ENCODE results near the gene GDNF.
A peak's percentile ranks its signal among the peaks of the same experiment; 100 is the strongest.
"Not testable (repeated sequence)": the region's sequence is repeated elsewhere in the genome, so short reads cannot be mapped to it uniquely, and the experiment has no call there.

The GDNF gene

DNA sequence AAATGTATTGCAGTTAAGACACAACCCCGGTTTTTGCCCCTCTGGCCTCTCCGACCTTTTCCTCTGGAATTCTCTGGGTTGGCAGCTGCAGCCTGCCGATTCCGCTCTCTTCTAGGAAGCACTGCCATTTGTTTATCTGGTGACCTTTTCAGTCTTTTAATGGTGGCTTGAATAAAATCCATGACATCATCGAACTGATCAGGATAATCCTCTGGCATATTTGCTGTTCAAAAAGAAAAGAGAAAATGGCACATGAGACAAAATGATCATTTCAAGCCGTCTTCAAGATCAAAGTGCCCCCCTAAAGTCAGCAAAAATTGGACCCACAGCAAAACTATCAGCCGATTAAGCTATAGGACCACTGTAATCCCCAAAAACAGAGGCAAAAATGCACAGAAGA is 23.9 kb downstream of the GDNF start:
- DNase-seq (ENCODE audit: low spot score): no peak

- no peak for DNase-seq (ENCODE audit: low spot score)
Observed at GRCh38 chr5:37814699-37815098, 25.1 kb downstream of the GDNF start.

DNA sequence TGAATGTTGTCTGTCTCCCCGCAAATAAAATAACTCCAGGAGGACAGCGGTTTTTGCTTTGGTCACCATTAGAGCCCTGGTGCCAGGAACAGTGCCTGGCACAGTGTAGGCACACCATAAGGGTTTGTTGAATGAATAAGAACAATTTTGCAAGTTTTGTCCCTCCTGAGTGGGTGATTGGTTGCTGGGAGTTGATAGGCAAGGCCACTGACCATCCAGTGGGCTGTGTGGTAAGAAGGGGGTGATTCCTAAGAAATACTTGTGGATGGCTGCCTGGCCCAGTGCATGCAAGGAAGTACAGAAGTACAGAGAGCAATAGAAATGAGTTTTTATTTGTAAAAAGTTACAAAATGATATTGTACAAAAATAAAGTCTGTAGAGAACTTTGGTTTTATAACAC is 27.5 kb downstream of the GDNF start:
- no peak for DNase-seq (ENCODE audit: low spot score)

DNA sequence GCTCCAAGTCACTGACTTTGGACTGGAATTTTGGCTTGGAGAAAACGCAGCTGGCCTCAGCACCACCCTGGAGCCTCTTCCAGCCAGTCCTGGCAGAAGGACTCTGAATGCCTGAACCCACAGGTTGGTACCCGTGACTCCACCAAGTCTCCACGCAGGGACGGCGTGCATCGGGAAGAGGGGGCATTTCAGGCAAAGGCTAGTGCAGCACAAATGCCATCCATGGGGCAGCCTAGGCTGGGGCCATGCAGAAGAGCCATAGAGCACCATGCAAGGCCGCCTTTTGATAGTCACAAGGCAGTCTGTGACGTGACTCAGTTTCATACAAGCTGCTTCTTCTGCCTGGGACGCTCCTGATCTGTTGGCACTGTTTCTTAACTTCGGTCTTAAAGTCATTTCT is 28.0 kb downstream of the GDNF start:
- DNase-seq (ENCODE audit: low spot score): no peak

GRCh38 chr5:37810311-37810710 is 29.5 kb downstream of the GDNF start:
- no peak for DNase-seq (ENCODE audit: low spot score)

DNA sequence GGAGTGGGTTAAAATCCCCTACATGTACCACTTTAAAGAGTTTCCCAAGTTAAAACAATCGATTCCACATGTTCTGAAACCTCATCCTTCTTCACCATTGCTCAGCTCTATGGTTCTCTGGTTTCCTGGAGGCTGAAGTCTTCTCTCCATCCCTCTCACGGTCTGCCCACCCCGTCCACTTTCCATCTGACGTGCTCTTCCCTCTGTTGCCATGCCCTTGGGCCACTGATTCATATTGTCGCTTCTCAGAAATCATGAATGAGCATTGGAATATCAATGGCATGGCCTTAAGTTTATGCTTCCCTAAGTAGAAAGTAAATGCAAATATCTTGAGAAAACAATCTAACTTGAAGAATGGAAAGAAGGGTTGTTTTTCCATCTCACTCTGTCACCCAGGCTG is 30.9 kb downstream of the GDNF start:
- DNase-seq (ENCODE audit: low spot score): no peak

GRCh38 chr5:37807621-37808301 is 32.1 kb downstream of the GDNF start:
- DNase-seq (ENCODE audit: low spot score): no peak

GRCh38 chr5:37807015-37807414 is 32.8 kb downstream of the GDNF start:
- no peak for DNase-seq (ENCODE audit: low spot score)

DNA sequence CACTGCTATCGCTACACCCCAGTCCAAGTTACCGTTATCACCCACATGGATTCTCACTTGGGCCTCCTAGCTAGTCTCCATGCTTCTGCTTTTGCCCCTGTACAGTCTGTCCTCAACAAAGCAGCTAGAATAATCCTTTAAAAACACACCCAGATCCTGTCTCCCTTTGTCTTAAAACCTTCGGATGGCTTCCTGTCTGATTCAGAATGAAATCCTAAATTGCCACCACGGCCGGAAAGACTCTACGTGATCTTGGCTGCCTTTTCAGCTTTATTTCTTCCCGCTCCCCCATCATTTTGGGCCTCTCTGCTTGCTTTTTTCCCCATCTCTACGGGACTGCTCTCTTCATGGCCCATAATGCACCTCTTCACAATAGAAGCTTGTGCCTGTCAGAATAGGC is 33.4 kb downstream of the GDNF start:
- DNase-seq (ENCODE audit: low spot score): no peak

- no peak for DNase-seq (ENCODE audit: low spot score)
Observed at GRCh38 chr5:37806016-37806415, 33.8 kb downstream of the GDNF start.

DNA sequence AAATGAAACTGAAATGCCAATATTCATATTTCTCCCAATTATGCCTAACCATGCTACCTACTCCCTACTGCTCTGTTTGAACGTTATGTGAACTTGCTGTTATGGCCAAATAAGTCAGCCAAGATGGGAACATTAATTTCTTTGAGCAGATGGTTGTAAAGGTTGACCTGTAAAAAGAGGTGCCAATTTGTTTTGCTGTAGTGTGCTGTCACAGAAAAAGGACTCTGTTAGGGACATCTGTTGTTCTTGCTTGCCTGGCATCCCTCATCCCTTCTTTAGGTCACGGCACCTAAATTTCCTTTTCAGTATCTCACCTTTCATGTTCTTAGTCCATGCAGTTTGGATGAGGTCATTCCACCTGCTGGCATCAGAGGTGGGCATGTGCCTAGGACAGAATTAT is 35.4 kb downstream of the GDNF start:
- DNase-seq (ENCODE audit: low spot score): no peak

GRCh38 chr5:37803487-37803886 is 36.4 kb downstream of the GDNF start:
- DNase-seq (ENCODE audit: low spot score): no peak

GRCh38 chr5:37801521-37801920 is 38.3 kb downstream of the GDNF start:
- DNase-seq (ENCODE audit: low spot score): no peak

DNA sequence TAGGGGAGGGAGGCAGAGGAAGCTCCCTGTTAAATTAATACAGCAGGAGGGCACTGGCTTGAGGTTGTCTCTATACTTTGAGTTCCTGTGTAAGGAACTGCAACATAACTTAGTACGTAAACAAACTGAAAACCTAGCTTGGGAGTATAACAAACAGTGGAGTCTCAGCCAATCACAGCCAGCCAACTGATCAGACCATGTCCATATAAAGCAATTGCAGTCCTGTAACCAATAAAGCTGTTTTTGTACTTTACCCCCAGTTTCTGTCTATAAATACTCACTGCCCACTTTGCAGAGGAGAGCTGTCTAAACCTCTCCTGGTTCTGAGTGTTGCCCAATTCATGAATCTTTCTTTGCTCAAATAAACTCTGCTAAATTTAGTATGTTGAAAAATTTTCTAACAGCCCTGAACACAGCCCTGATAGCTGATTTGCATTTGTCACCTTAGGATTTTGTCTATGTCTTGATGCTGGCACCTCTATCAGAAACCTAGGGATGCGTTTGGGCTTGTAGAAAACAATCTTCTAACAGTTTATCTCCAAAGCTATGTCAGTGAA is 39.9 kb downstream of the GDNF start:
- peak; percentile 20 for DNase-seq (ENCODE audit: low spot score)

DNA sequence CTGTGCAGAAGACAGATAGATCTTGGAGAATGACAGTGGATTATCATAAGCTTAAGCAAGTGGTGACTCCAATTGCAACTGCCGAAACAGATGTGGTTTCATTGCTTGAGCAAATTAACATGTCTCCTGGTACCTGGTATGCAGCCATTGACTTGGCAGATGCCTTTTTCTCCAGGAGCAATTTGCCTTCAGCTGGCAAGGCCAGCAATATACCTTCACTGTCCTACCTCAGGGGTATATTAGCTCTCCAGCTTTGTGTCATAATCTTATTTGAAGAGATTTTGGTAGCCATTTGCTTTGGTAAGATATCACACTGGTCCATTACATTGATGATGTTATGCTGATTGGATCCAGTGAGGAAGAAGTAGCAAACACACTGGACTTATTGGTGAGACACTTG is 43.4 kb downstream of the GDNF start:
- DNase-seq (ENCODE audit: low spot score): not testable (repeated sequence)

DNA sequence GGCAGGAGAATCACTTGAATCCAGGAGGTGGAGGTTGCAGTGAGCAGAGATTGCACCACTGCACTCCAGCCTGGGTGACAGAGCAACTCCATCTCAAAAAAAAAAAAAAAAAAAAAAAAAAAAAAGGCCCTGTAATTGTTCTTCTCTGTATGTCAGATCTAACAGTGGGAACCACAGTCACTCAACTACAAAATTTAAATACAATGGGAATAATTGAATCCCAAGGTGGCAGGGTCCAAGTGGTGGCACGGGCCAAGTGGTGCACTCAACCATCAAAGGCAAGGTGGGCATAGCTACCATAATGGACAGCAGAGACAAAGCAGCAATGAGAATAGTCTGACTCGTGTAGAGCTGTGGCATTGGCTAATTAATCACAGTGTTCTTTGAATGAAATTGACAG is 44.5 kb downstream of the GDNF start:
- DNase-seq (ENCODE audit: low spot score): not testable (repeated sequence)

DNA sequence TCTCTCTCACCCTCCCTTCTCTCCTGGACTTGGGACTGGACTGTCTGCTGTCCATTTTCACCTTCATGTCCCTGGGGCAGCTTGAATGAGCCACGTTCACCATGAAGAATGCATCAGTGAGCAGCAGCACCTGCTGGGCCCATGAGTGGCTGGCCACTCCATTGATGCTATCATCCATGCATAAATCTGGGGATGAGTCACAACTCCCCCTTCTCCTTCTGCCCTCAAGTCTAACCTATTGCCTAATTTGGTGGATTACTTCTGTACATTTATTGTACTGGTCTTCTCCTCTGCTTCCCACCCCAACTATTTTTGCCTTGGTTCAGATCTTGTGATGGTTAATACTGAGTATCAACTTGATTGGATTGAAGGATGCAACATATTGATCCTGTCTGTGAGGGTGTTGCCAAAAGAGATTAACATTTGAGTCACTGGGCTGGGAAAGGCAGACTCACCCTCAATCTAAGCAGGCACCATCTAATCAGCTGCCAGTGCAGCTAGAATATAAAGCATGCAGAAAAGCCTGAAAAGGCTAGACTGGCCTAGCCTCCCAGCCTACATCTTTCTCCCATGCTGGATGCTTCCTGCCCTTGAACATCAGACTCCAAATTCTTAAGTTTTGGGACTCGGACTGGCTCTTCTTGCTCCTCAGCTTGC is 46.7 kb downstream of the GDNF start:
- no peak for DNase-seq (ENCODE audit: low spot score)

DNA sequence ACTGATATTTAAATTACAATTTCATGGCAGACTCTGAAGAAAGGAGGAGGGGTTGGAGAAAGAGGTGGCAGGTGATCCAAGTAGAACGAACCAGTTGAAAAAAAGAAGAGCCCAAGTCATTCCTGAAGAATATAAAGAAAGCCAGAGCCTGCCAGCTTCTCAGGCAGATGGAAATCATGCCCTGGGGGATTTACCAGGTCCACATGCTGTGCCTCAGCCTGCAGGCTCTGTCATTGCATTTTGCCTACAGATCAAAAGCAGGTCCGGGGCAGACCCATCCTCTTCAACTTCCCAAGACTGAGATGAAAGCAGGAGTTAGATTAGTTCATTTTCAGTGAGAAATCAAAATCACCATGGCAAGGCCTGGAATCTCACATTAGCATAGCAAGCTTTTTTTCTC is 48.5 kb downstream of the GDNF start:
- DNase-seq (ENCODE audit: low spot score): no peak

DNA sequence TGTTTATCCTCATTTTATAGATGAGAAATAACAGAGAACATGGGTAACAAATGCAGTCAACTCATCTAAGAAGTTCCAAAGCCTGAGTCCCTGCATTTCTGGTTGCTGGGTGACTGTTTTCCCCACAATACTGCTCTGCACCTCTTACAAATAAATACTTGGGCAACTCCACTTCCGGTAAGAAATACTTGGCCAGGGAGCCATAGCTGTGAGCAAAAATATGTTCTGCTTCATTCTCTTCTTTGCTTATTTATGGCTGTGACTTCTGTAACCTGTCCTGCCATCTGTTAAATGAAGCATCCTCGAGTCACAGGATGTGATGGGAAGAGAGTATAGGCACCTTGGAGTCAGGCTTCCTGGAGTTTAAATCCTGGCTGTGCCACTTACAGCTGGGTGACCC is 49.9 kb downstream of the GDNF start:
- no peak for DNase-seq (ENCODE audit: low spot score)

DNA sequence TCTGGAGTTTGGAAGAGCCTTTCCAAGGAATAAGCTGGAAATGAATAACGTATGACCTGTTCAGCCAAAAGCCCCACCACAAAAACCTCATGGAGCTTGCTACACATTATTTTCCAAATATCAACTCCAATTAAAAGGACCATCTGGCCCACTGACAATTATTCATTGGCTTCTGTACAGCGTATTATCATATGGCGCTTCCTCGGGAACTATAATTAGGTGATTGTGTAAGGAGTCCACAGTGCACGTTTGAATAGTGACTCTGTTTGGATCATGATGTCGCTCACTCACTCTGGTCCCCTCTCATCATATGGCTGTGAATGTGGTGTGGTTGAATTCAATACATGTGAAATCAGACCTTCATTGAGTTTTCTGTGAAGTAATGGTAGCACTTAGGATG is 52.1 kb downstream of the GDNF start:
- DNase-seq (ENCODE audit: low spot score): no peak

- DNase-seq (ENCODE audit: low spot score): no peak
Observed at GRCh38 chr5:37786862-37787519, 52.9 kb downstream of the GDNF start.

DNA sequence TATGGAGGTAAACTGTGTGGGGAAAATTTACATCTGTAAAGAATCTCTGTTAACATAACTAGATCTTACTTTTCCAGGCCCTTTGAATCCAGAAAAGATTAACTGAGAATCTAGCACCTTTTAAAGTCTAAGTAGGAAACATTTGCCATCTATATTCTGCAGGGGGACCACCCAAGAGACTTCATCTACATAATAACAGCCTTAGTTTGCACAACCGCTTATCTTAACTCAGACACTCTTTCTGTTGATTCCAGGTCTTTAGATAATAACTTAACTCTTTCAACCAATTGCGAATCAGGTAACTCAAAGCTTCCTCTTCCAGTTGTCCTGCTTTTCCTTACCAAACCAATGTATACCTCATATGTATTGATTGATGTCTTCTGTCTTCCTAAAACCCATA is 53.4 kb downstream of the GDNF start:
- no peak for DNase-seq (ENCODE audit: low spot score)

GRCh38 chr5:37781409-37781808 is 58.4 kb downstream of the GDNF start:
- not testable (repeated sequence) for DNase-seq (ENCODE audit: low spot score)

Data from NAMALWA (cell line).